DOHH2 (cell line): ENCODE measurements around the gene DAAM2.

Source experiments
- H3F3A ChIP-seq: fragments of 200-600 bp; sonication (generic), shearing (Covaris generic); 2 replicates; pipeline ENCODE4 v1.6.0; 2016; ENCODE audit warnings: antibody characterized with exemption, mild to moderate bottlenecking; ENCODE audit not compliant: control insufficient read depth, insufficient read depth
- H3K27ac ChIP-seq: fragments of 200-600 bp; sonication (generic); 2 replicates; pipeline ENCODE4 v1.5.1; 2014; ENCODE audit warnings: low read depth, mild to moderate bottlenecking, low read length, moderate library complexity
- H3K27me3 ChIP-seq: fragments of 200-600 bp; sonication (generic); 2 replicates; pipeline ENCODE4 v1.6.1; 2014; ENCODE audit warnings: mild to moderate bottlenecking, low read length, mixed read lengths; ENCODE audit not compliant: control insufficient read depth
- H3K36me3 ChIP-seq: fragments of 200-600 bp; sonication (generic); 2 replicates; pipeline ENCODE4 v1.6.1; 2014; ENCODE audit warnings: mild to moderate bottlenecking, low read length, moderate library complexity, mixed read lengths; ENCODE audit not compliant: control insufficient read depth
- H3K4me1 ChIP-seq: fragments of 200-600 bp; sonication (generic); 2 replicates; pipeline ENCODE4 v1.6.1; 2014; ENCODE audit warnings: mild to moderate bottlenecking, low read length, mixed read lengths; ENCODE audit not compliant: control insufficient read depth
- H3K4me2 ChIP-seq: fragments of 200-600 bp; sonication (generic); 2 replicates; pipeline ENCODE4 v1.6.0; 2014; ENCODE audit warnings: mild to moderate bottlenecking, low read length, moderate library complexity
- H3K4me3 ChIP-seq: fragments of 200-600 bp; sonication (generic); 2 replicates; pipeline ENCODE4 v1.5.1; 2014; ENCODE audit warnings: mild to moderate bottlenecking, low read length, mixed read lengths
- H3K79me2 ChIP-seq: fragments of 200-600 bp; sonication (generic); 2 replicates; pipeline ENCODE4 v1.6.1; 2014; ENCODE audit warnings: mild to moderate bottlenecking, low read length, mixed read lengths; ENCODE audit not compliant: control insufficient read depth
- H3K9me2 ChIP-seq: fragments of 200-600 bp; sonication (generic); replicated peaks from 2 replicates; pipeline ENCODE4 v1.6.1; 2014; ENCODE audit warnings: mild to moderate bottlenecking, low read length, mixed read lengths; ENCODE audit not compliant: control insufficient read depth
- H3K9me3 ChIP-seq: fragments of 200-600 bp; sonication (generic); 2 replicates; pipeline ENCODE4 v1.6.1; 2014; ENCODE audit warnings: antibody characterized with exemption, low read length, mixed read lengths; ENCODE audit not compliant: control insufficient read depth, insufficient read depth
- H4K20me1 ChIP-seq: fragments of 200-600 bp; sonication (generic); 2 replicates; pipeline ENCODE4 v1.6.0; 2014; ENCODE audit warnings: low read depth, mild to moderate bottlenecking, antibody characterized with exemption, low read length, moderate library complexity; ENCODE audit not compliant: control insufficient read depth, insufficient read depth
- EZH2phosphoT487 ChIP-seq: fragments of 200-600 bp; sonication (generic); IDR thresholded peaks from 2 replicates; pipeline ENCODE4 v1.6.1; 2017; ENCODE audit warnings: borderline replicate concordance, mild to moderate bottlenecking, antibody characterized with exemption, low read length, moderate library complexity, mixed read lengths
- TF ChIP-seq, protein P1 (sequence below): fragments of 200-600 bp; sonication (generic); IDR thresholded peaks from one replicate; pipeline ENCODE4 v1.5.1; 2014; ENCODE audit warnings: antibody characterized with exemption, mild to moderate bottlenecking, low read depth, low read length; ENCODE audit not compliant: poor library complexity, severe bottlenecking

DAAM2 gene

GRCh38 chr6:39913391-39913916 lies 121.3 kb downstream of the DAAM2 start:
- no peak for TF ChIP-seq EZH2phosphoT487
- TF ChIP-seq, protein P1, sequence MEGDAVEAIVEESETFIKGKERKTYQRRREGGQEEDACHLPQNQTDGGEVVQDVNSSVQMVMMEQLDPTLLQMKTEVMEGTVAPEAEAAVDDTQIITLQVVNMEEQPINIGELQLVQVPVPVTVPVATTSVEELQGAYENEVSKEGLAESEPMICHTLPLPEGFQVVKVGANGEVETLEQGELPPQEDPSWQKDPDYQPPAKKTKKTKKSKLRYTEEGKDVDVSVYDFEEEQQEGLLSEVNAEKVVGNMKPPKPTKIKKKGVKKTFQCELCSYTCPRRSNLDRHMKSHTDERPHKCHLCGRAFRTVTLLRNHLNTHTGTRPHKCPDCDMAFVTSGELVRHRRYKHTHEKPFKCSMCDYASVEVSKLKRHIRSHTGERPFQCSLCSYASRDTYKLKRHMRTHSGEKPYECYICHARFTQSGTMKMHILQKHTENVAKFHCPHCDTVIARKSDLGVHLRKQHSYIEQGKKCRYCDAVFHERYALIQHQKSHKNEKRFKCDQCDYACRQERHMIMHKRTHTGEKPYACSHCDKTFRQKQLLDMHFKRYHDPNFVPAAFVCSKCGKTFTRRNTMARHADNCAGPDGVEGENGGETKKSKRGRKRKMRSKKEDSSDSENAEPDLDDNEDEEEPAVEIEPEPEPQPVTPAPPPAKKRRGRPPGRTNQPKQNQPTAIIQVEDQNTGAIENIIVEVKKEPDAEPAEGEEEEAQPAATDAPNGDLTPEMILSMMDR, result no peak
- H3K36me3 ChIP-seq, result no peaks in the 10 kb centered on the region

GRCh38 chr6:39914239-39914638 lies 122.1 kb downstream of the DAAM2 start:
- Histone ChIP-seq H3K79me2 (no peaks in the 10 kb centered on the region), H3K27ac (no peak overlapping the region), H3F3A (no peaks in the 10 kb centered on the region), H3K4me3 (no peak overlapping the region), H3K9me2 (no peaks in the 10 kb centered on the region), H3K4me2 (no peak overlapping the region), H3K36me3 (no peaks in the 10 kb centered on the region), H3K27me3 (no peaks in the 10 kb centered on the region), H4K20me1 (no peaks in the 10 kb centered on the region), H3K4me1 (no peaks in the 10 kb centered on the region), H3K9me3 (no peaks in the 10 kb centered on the region)
- TF ChIP-seq EZH2phosphoT487, result no peak
- TF ChIP-seq, protein P1, result no peak

More at GRCh38 chr6:39913391-39913916, 121.3 kb downstream of the DAAM2 start:
- H3K27me3 ChIP-seq, result no peaks in the 10 kb centered on the region
- no peaks in the 10 kb centered on the region for H3K79me2 ChIP-seq
- no peaks in the 10 kb centered on the region for H4K20me1 ChIP-seq
- H3K4me3 ChIP-seq, result no peak overlapping the region
- no peaks in the 10 kb centered on the region for H3K9me3 ChIP-seq
- H3F3A ChIP-seq, result no peaks in the 10 kb centered on the region
- H3K4me1 ChIP-seq, result no peaks in the 10 kb centered on the region
- no peak overlapping the region for H3K4me2 ChIP-seq
- H3K27ac ChIP-seq, result no peak overlapping the region
- H3K9me2 ChIP-seq, result no peaks in the 10 kb centered on the region

GRCh38 chr6:39915866-39916265 lies 123.7 kb downstream of the DAAM2 start:
- Histone ChIP-seq H3K9me2 (no peaks in the 10 kb centered on the region), H3K27ac (no peak overlapping the region), H3K36me3 (no peaks in the 10 kb centered on the region), H3K79me2 (no peaks in the 10 kb centered on the region), H3K4me3 (no peak overlapping the region), H3K9me3 (no peaks in the 10 kb centered on the region), H3K27me3 (no peaks in the 10 kb centered on the region), H3K4me2 (no peak overlapping the region), H3K4me1 (no peaks in the 10 kb centered on the region), H3F3A (no peaks in the 10 kb centered on the region), H4K20me1 (no peaks in the 10 kb centered on the region)
- TF ChIP-seq EZH2phosphoT487, result no peak
- TF ChIP-seq, protein P1, result no peak
